Nephron (organoid): ENCODE measurements around the gene KAT7.

Source experiments
- H3K27ac Mint-ChIP-seq, 3 experiments: 2 replicates each; pipeline ENCODE4 v1.8.0; 2020; ENCODE audit warnings: mixed read lengths in 3 of 3, mild to moderate bottlenecking in 2 of 3, moderate library complexity in 1 of 3
- H3K27me3 Mint-ChIP-seq: 2 replicates; pipeline ENCODE4 v1.8.0; 2021; ENCODE audit warnings: low read depth, mild to moderate bottlenecking, moderate library complexity, mixed read lengths
- H3K36me3 Mint-ChIP-seq: 2 replicates; pipeline ENCODE4 v1.8.0; 2020; ENCODE audit warnings: low read depth, mixed read lengths
- H3K4me1 Mint-ChIP-seq: 2 replicates; pipeline ENCODE4 v1.8.0; 2020; ENCODE audit warnings: mixed read lengths
- H3K4me3 Mint-ChIP-seq, 3 experiments: 2 replicates each; pipeline ENCODE4 v1.8.0; 2020; ENCODE audit warnings: mild to moderate bottlenecking in 3 of 3, mixed read lengths in 3 of 3, moderate library complexity in 2 of 3
- H3K9me3 Mint-ChIP-seq: 2 replicates; pipeline ENCODE4 v1.8.0; 2020; ENCODE audit warnings: mixed read lengths
- TF ChIP-seq, protein P1 (sequence below), 3 experiments: fragments of 200-600 bp; sonication (generic); IDR thresholded peaks; one replicate each; pipeline ENCODE4 v1.5.0; 2021; ENCODE audit warnings: antibody characterized with exemption in 3 of 3; ENCODE audit not compliant: unreplicated experiment in 3 of 3

The KAT7 gene

DNA sequence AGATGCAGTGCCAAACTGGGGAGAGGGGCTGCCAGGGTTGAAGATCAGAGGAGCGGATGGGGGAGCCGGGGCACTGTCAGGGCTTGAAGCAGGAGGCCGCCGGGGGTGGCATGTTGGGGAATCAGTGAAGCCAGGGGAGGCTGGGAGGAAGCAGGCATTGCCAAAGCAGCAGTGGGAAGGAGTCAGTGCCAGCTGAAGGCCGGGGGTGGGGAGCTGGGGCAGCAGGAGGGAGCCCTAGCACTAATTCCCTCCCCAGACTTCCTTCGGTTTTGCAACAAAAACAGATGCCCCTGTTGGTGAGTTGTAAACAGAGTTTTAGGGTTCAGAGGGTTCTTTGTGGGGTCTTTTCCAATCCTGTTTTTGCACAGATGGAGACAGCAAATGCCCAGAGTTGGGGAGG lies 70.3 kb downstream of the KAT7 start:
- Mint-ChIP-seq H3K27ac (no peak overlapping the region), H3K36me3 (no peaks in the 10 kb centered on the region), H3K4me3 (no peak overlapping the region), H3K9me3 (no peaks in the 10 kb centered on the region), H3K4me1 (no peaks in the 10 kb centered on the region), H3K27me3 (peaks cover 34% of the 10 kb centered on the region)
- TF ChIP-seq, protein P1, sequence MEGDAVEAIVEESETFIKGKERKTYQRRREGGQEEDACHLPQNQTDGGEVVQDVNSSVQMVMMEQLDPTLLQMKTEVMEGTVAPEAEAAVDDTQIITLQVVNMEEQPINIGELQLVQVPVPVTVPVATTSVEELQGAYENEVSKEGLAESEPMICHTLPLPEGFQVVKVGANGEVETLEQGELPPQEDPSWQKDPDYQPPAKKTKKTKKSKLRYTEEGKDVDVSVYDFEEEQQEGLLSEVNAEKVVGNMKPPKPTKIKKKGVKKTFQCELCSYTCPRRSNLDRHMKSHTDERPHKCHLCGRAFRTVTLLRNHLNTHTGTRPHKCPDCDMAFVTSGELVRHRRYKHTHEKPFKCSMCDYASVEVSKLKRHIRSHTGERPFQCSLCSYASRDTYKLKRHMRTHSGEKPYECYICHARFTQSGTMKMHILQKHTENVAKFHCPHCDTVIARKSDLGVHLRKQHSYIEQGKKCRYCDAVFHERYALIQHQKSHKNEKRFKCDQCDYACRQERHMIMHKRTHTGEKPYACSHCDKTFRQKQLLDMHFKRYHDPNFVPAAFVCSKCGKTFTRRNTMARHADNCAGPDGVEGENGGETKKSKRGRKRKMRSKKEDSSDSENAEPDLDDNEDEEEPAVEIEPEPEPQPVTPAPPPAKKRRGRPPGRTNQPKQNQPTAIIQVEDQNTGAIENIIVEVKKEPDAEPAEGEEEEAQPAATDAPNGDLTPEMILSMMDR (IDR thresholded peaks at IDR 0.05; ENCODE audit: unreplicated experiment in 3 of 3): no peak

DNA sequence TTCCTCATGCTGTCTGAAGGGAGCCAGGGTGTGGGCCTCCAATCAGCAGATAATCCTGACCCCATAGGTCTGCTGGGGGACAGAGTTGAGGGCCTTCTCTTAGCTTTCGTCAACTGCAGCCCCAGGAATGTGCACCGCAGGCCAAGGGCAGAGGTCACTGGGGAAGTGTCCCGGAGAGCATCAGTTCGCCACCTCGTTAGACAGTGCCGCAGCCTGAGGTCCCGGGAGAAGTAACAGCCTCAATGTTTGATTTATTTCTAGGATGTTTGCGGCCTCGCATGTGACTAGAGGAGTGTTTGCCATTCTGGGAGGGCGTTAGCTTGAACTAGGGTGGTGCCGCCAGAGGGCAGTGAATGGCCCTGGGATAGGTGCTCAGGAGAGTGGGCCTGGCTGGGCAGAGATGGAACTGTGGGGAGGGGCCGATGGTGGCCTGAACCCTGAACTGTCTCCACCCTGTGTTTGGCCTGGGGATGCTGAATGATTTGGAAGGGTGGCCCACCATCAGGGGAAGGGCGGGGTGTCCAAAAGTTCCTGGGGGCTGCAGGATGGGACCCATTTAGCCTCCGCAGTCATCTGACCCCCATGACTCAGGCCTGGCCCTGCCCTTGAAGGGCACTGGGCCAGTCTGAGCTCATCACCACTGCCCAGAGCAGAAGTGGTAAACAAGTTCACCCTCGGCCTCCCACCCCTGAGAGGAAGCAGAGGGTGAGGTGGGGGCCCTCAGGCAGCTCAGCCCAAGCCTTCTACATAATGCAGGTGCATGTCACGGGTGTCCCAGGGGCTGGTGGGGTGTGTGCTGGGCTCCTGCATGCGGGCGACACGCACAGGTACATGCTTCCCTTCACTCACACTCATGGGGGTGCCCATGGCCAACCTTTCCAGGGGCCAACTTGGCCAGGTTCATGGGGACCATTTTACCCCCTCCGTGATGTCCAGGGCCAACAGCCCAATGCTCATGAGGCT lies 71.8 kb downstream of the KAT7 start:
- Mint-ChIP-seq H3K27ac (no peak overlapping the region), H3K36me3 (no peaks in the 10 kb centered on the region), H3K9me3 (no peaks in the 10 kb centered on the region), H3K4me1 (no peaks in the 10 kb centered on the region), H3K4me3 (no peak overlapping the region), H3K27me3 (peaks cover 24% of the 10 kb centered on the region)
- TF ChIP-seq, protein P1 (IDR thresholded peaks at IDR 0.05; ENCODE audit: unreplicated experiment in 3 of 3): no peak

DNA sequence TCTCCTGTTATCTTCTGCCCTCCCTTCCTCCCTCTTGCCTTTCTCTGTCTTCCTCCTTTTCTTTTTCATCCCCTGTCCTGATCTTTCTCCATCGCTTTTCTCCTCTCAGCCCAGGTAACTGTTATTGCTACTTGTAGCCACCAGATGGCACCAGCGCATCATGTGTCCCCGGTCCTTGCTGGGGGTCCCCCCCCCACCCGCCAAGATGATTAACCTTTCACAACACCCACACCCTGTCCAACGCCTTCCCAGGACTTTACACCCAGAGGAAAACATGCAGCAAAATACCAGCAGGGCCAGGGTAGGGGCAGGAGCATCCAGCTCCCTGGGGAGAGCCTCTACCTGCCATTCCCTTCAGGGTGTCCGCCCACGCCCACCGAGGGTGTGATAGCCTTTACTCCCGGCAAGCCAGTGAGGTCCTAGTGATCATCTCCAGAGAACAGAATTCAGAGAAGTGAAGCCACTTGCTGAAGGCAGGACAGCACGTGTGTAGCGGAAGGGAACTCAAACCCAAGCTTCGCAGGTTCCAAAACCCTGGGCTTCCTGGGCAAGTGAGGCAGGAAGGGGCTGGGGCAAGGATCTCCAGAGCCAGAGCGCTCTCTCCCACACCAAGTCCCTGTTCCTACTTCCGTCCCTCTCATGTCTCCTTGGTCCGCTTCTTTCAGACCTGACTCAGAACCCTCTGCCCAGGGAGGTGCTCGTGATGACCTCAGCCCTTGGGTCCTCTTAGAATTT lies 72.8 kb downstream of the KAT7 start:
- H3K4me3 Mint-ChIP-seq: no peak overlapping the region
- peaks cover 6% of the 10 kb centered on the region for H3K4me1 Mint-ChIP-seq
- no peak overlapping the region for H3K27ac Mint-ChIP-seq
- TF ChIP-seq, protein P1 (IDR thresholded peaks at IDR 0.05; ENCODE audit: unreplicated experiment in 3 of 3): peak; percentile 91 to 95 (median 95)
- no peaks in the 10 kb centered on the region for H3K36me3 Mint-ChIP-seq
- no peaks in the 10 kb centered on the region for H3K9me3 Mint-ChIP-seq
- H3K27me3 Mint-ChIP-seq: peaks cover 18% of the 10 kb centered on the region

DNA sequence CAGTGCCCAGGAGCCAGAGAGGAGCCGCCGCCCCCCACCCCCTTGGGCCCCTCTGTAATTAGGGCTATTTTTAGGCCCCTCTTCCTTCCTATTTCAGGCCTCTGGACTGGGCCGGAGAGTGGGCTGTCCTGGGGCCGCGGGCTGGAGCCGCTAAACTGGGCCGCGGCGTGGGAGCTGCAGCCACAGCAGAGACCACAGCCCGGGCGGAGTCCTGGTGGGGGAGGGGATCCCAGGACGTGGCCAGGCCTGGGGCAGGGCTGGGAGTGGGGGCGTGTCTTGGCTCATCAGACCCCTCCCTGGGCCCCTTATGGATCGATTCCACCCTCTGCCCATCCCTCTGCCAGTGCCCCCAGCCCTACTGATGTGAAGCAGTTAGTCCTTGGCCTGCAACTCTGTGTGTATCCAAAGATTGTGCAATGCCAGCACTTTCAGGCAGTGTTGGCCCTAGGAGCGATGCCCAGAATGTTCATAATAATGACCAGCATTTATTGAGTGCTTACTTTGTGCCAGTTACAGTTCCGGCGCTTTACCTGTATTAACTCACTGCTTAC lies 74.4 kb downstream of the KAT7 start:
- no peaks in the 10 kb centered on the region for H3K36me3 Mint-ChIP-seq

DNA sequence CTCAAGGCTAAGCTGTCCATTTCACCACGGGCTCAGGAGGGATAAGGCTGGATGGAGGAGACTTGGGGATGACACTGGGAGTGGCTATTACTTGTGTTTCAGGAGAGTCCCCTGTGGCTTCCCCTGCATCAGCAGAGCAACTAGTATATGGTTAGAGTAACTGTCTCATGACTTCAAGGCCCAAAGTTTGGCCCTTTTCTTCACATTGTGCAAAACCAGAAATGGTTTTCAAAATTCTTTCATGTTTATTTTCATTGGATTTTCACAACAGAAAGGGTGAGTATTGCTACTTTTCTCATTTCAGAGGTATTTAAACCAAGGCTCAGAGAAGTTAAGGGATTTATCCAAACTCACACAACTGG lies 77.5 kb downstream of the KAT7 start:
- no peaks in the 10 kb centered on the region for H3K9me3 Mint-ChIP-seq
- H3K27me3 Mint-ChIP-seq: peaks cover 15% of the 10 kb centered on the region
- no peak overlapping the region for H3K4me3 Mint-ChIP-seq
- H3K36me3 Mint-ChIP-seq: no peaks in the 10 kb centered on the region
- H3K4me1 Mint-ChIP-seq: peaks cover 13% of the 10 kb centered on the region
- TF ChIP-seq, protein P1 (IDR thresholded peaks at IDR 0.05; ENCODE audit: unreplicated experiment in 3 of 3): no peak
- peak overlapping the region; percentile 39 to 79 (median 43) for H3K27ac Mint-ChIP-seq

More for the DNA sequence above, 74.4 kb downstream of the KAT7 start:
- Mint-ChIP-seq H3K4me3 (no peak overlapping the region), H3K27ac (no peak overlapping the region), H3K4me1 (peaks cover 6% of the 10 kb centered on the region), H3K27me3 (peaks cover 12% of the 10 kb centered on the region), H3K9me3 (no peaks in the 10 kb centered on the region)
- TF ChIP-seq, protein P1 (IDR thresholded peaks at IDR 0.05; ENCODE audit: unreplicated experiment in 3 of 3): no peak
